HCT116 (cell line): ENCODE results near the gene PGBD1. TPM values are rescaled to one million over a fixed set of nuclear protein-coding genes. Genes with fewer than 3 reads are reported as not detected.

ENCODE experiments used
- ATAC-seq: fragments of 200-7000 bp; cut with Tn5 transposase; 2 replicates; pipeline ENCODE4 v1.9.1; 2020; ENCODE audit warnings: mild to moderate bottlenecking, moderate library complexity
- BruUV-seq: library from RNA; stranded (reverse); fragments of 400-500 nt; replicated peaks from 2 replicates; lab custom pipeline; 2021; lab: Mats Ljungman, UMichigan
- CTCF ChIA-PET: fragments of 300-600 bp; sonication (Branson Sonifier 250); formaldehyde crosslinking; loops from one replicate; lab custom pipeline; 2021; ENCODE audit warnings: antibody characterized with exemption; lab: Charles Lee
- POLR2A ChIA-PET: fragments of 300-600, 350-600 bp; sonication (Branson Sonifier 250); formaldehyde crosslinking; loops from one replicate; lab custom pipeline; 2021; ENCODE audit warnings: antibody characterized with exemption; lab: Charles Lee
- RAD21 ChIA-PET, 2 experiments: fragments of 300-600 bp; sonication (Branson Sonifier 250); formaldehyde crosslinking; loops; one replicate each; lab custom pipeline; 2023; ENCODE audit warnings: low total read pairs in 2 of 2; ENCODE audit not compliant: uncharacterized antibody in 2 of 2, unreplicated experiment in 2 of 2, low non-redundant PET in 1 of 2; lab: Charles Lee
- DNase-seq: peaks from one replicate; pipeline ENCODE4 v3.0.0-alpha.2; 2010; ENCODE audit warnings: low read depth, low spot score
- H2AFZ ChIP-seq: fragments of 200-600 bp; shearing (Covaris generic), sonication (generic); 2 replicates; pipeline ENCODE4 v1.6.1; 2017; ENCODE audit warnings: low read depth, mixed run types, mixed read lengths, antibody characterized with exemption, low read length; ENCODE audit not compliant: poor library complexity, severe bottlenecking
- H3K27ac ChIP-seq: 2 replicates; pipeline ENCODE4 v1.5.1; 2012; ENCODE audit warnings: low read depth, low read length
- H3K27me3 ChIP-seq: fragments of 200-600 bp; sonication (generic); 2 replicates; pipeline ENCODE4 v1.6.1; 2016; ENCODE audit warnings: mixed run types, low read length, mixed read lengths; ENCODE audit not compliant: insufficient read depth
- H3K36me3 ChIP-seq, 2 experiments: fragments of 200-500 bp in 1 of 2; fragments of 200-600 bp in 1 of 2; sonication (Bioruptor generic) in 1 of 2; sonication (generic) in 1 of 2; 2 replicates each; pipeline versions ENCODE4 v1.5.1 to v1.6.1; 2014 to 2016; ENCODE audit warnings: low read length in 2 of 2, inconsistent platforms in 1 of 2, mixed read lengths in 1 of 2, mixed run types in 1 of 2; ENCODE audit not compliant: insufficient read depth in 2 of 2, control insufficient read depth in 1 of 2
- H3K4me1 ChIP-seq, 2 experiments: fragments of 200-600 bp in 1 of 2; sonication (generic) in 1 of 2; 2 replicates each; pipeline versions ENCODE4 v1.5.1 to v1.6.1; 2012 to 2017; ENCODE audit warnings: low read length in 2 of 2, inconsistent platforms in 1 of 2, mild to moderate bottlenecking in 1 of 2, mixed read lengths in 1 of 2, mixed run types in 1 of 2, moderate library complexity in 1 of 2; ENCODE audit not compliant: insufficient read depth in 2 of 2, control insufficient read depth in 1 of 2
- H3K4me2 ChIP-seq: fragments of 200-600 bp; sonication (generic); 2 replicates; pipeline ENCODE4 v1.6.1; 2017; ENCODE audit warnings: mixed run types, low read length, mixed read lengths
- H3K4me3 ChIP-seq, 2 experiments: fragments of 200-600 bp in 1 of 2; sonication (generic) in 1 of 2; replicated peaks in 1 of 2; 2 replicates each; pipeline ENCODE4 v1.5.1; 2011 to 2016; ENCODE audit warnings: low read length in 2 of 2, control low read depth in 1 of 2, low read depth in 1 of 2, mild to moderate bottlenecking in 1 of 2, mixed read lengths in 1 of 2, mixed run types in 1 of 2
- H3K79me2 ChIP-seq: fragments of 200-600 bp; sonication (generic); 2 replicates; pipeline ENCODE4 v1.6.1; 2017; ENCODE audit warnings: mild to moderate bottlenecking, mixed run types, low read length, moderate library complexity, mixed read lengths; ENCODE audit not compliant: insufficient read depth
- H3K9ac ChIP-seq: fragments of 200-600 bp; sonication (generic); 2 replicates; pipeline ENCODE4 v1.6.1; 2016; ENCODE audit warnings: low read length, mixed read lengths
- H3K9me2 ChIP-seq: fragments of 200-600 bp; sonication (generic), shearing (Covaris generic); 2 replicates; pipeline ENCODE4 v1.6.1; 2017; ENCODE audit warnings: mixed run types, mild to moderate bottlenecking, moderate library complexity; ENCODE audit not compliant: insufficient read depth
- H3K9me3 ChIP-seq, 2 experiments: fragments of 200-500 bp in 1 of 2; fragments of 200-600 bp in 1 of 2; sonication (Bioruptor generic) in 1 of 2; sonication (generic) in 1 of 2; 2 replicates each; pipeline ENCODE4 v1.6.1; 2014 to 2017; ENCODE audit warnings: low read length in 2 of 2, mixed read lengths in 2 of 2, inconsistent platforms in 1 of 2, low read depth in 1 of 2, mild to moderate bottlenecking in 1 of 2, mixed run types in 1 of 2, moderate library complexity in 1 of 2; ENCODE audit not compliant: control insufficient read depth in 1 of 2, insufficient read depth in 1 of 2
- H4K20me1 ChIP-seq: fragments of 200-600 bp; sonication (generic), shearing (Covaris generic); 2 replicates; pipeline ENCODE4 v1.6.1; 2017; ENCODE audit warnings: mixed run types, mild to moderate bottlenecking, moderate library complexity; ENCODE audit not compliant: insufficient read depth
- CBX3 ChIP-seq: IDR thresholded peaks from 2 replicates; pipeline ENCODE4 v1.6.1; 2012; ENCODE audit warnings: low read depth
- CEBPB ChIP-seq: IDR thresholded peaks from 2 replicates; pipeline ENCODE4 v1.6.1; 2012; ENCODE audit warnings: low read depth
- CTCF ChIP-seq, 3 experiments: fragments of 200-600 bp in 1 of 3; sonication (generic) in 1 of 3; IDR thresholded peaks in 2 of 3; conservative IDR thresholded peaks in 1 of 3; 2 replicates each; pipeline ENCODE4 v1.5.1; 2012 to 2017; ENCODE audit warnings: low read depth in 2 of 3, low read length in 2 of 3, antibody characterized with exemption in 1 of 3, borderline replicate concordance in 1 of 3, control low read depth in 1 of 3, mild to moderate bottlenecking in 1 of 3, mixed read lengths in 1 of 3, mixed run types in 1 of 3, moderate library complexity in 1 of 3; ENCODE audit not compliant: insufficient read depth in 1 of 3
- EGR1 ChIP-seq: IDR thresholded peaks from 2 replicates; pipeline ENCODE4 v1.6.1; 2012; ENCODE audit warnings: low read depth
- ELF1 ChIP-seq: IDR thresholded peaks from 2 replicates; pipeline ENCODE4 v1.6.1; 2012; ENCODE audit warnings: low read depth, borderline replicate concordance
- EZH2 ChIP-seq: fragments of 200-600 bp; sonication (generic); IDR thresholded peaks from 2 replicates; pipeline ENCODE4 v1.6.1; 2017; ENCODE audit warnings: antibody characterized with exemption, mixed run types
- JUND ChIP-seq: IDR thresholded peaks from 2 replicates; pipeline ENCODE4 v1.6.1; 2012
- POLR2A ChIP-seq: IDR thresholded peaks from 2 replicates; pipeline ENCODE4 v1.7.0; 2011; ENCODE audit warnings: borderline replicate concordance; ENCODE audit not compliant: insufficient read depth, insufficient read length; ENCODE audit errors: extremely low read depth
- RAD21 ChIP-seq: IDR thresholded peaks from 2 replicates; pipeline ENCODE4 v1.6.1; 2012; ENCODE audit warnings: low read depth, mild to moderate bottlenecking
- SIN3A ChIP-seq: IDR thresholded peaks from 2 replicates; pipeline ENCODE4 v1.6.1; 2012; ENCODE audit warnings: low read depth
- SP1 ChIP-seq: IDR thresholded peaks from 2 replicates; pipeline ENCODE4 v1.6.1; 2012; ENCODE audit warnings: low read depth
- SRF ChIP-seq: IDR thresholded peaks from 2 replicates; pipeline ENCODE4 v1.6.1; 2012; ENCODE audit warnings: low read depth
- TCF7L2 ChIP-seq: IDR thresholded peaks from 2 replicates; pipeline ENCODE4 v1.7.0; 2011; ENCODE audit warnings: borderline replicate concordance, inconsistent platforms; ENCODE audit not compliant: insufficient read depth, insufficient read length; ENCODE audit errors: extremely low read depth
- YY1 ChIP-seq: IDR thresholded peaks from 2 replicates; pipeline ENCODE4 v1.6.1; 2011; ENCODE audit warnings: low read length, low read depth, moderate library complexity, mild to moderate bottlenecking; ENCODE audit not compliant: insufficient replicate concordance; ENCODE audit errors: extremely low read depth
- ZFX ChIP-seq: fragments of 450-650 bp; IDR thresholded peaks from 2 replicates; pipeline ENCODE4 v1.6.1; 2017
- ZNF274 ChIP-seq: fragments of 200-500 bp; sonication (Bioruptor generic); IDR thresholded peaks from 2 replicates; pipeline ENCODE4 v1.6.1; 2014; ENCODE audit warnings: mild to moderate bottlenecking, low read depth, low read length, inconsistent platforms
- intact Hi-C: fragments of 100-400 bp; cut with micrococcal nuclease; formaldehyde crosslinking; loops from 2 replicates; pipeline ENCODE4 v1.10.0; 2022
- total RNA-seq: library from RNA; stranded (reverse); gene quantifications from one replicate; pipeline ENCODE4 v1.2.1, GENCODE V29; 2021; ENCODE audit not compliant: unreplicated experiment
- TF ChIP-seq, protein P1 (sequence below): IDR thresholded peaks from 2 replicates; pipeline ENCODE4 v1.6.1; 2011; ENCODE audit warnings: mild to moderate bottlenecking, low read length, moderate library complexity; ENCODE audit not compliant: insufficient replicate concordance; ENCODE audit errors: extremely low read depth
- TF ChIP-seq, protein P2 (sequence below): IDR thresholded peaks from 2 replicates; pipeline ENCODE4 v1.6.1; 2012
- TF ChIP-seq, protein P3 (sequence below): IDR thresholded peaks from 2 replicates; pipeline ENCODE4 v1.6.1; 2012

PGBD1 gene
- total RNA-seq, 1 experiment from 2014 or later = 3.6 TPM

DNA sequence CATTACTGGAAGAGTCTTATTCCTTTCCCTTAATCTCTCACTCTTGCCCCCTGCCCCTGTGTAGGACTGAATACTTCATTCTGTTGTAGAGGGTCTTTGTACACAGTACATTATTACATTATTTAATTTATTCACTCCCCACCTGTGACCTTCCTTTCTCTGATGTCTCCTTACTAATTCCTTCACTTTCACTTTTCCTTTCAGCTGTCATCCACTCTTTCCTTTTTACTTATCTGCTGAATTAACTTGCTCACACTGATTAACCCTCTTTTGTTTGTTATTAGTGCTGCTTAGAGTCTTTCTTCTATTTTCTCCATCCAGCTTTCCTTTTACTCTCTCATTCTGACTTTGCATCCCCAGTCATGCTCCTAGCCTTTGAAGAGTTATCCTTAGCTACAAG lies 6.5 kb upstream of the PGBD1 start:
- H3K9ac ChIP-seq = no peak overlapping the region
- BruUV-seq = no TSS peak
- H4K20me1 ChIP-seq = no peaks in the 10 kb centered on the region
- POLR2A ChIA-PET = no interaction called here
- H3K79me2 ChIP-seq = peaks cover 4% of the 10 kb centered on the region; the same call in 1 of the 2 replicates
- RAD21 ChIA-PET = no interaction called here
- H3K27ac ChIP-seq = no peak overlapping the region
- no peak overlapping the region for H3K4me3 ChIP-seq
- H3K4me1 ChIP-seq = peaks cover 0 to 4% of the 10 kb centered on the region in 2 experiments; a peak in 3 of 4 replicates
- DNase-seq = no peak
- intact Hi-C loops = no loop called here
- no peaks in the 10 kb centered on the region for H3K27me3 ChIP-seq
- no peaks in the 10 kb centered on the region for H3K9me3 ChIP-seq
- ATAC-seq = no peak
- H3K36me3 ChIP-seq = peaks cover 20 to 23% of the 10 kb centered on the region in 2 experiments; a peak in 2 of 4 replicates
- no peak overlapping the region for H2AFZ ChIP-seq
- H3K4me2 ChIP-seq = no peak overlapping the region
- TF ChIP-seq EGR1 = no peak
- H3K9me2 ChIP-seq = no peaks in the 10 kb centered on the region
- CTCF ChIA-PET = no interaction called here

- no peaks in the 10 kb centered on the region for H3K27me3 ChIP-seq
- H3K9ac ChIP-seq = no peak overlapping the region
- BruUV-seq = no TSS peak
- H3K9me2 ChIP-seq = no peaks in the 10 kb centered on the region
- no peak overlapping the region for H3K27ac ChIP-seq
- H3K9me3 ChIP-seq = no peaks in the 10 kb centered on the region
- H3K4me1 ChIP-seq = no peaks in the 10 kb centered on the region
- H3K4me2 ChIP-seq = no peak overlapping the region
- DNase-seq = no peak
- RAD21 ChIA-PET = no interaction called here
- ATAC-seq = no peak
- CTCF ChIA-PET = no interaction called here
- H4K20me1 ChIP-seq = no peaks in the 10 kb centered on the region
- H3K4me3 ChIP-seq = no peak overlapping the region
- H3K79me2 ChIP-seq = no peaks in the 10 kb centered on the region
- POLR2A ChIA-PET = no interaction called here
- H2AFZ ChIP-seq = no peak overlapping the region
- intact Hi-C loops = no loop called here
- peaks cover 16 to 20% of the 10 kb centered on the region in 2 experiments; a peak in 2 of 4 replicates for H3K36me3 ChIP-seq
- TF ChIP-seq JUND (no peak), SIN3A (no peak), ELF1 (no peak), SP1 (no peak), EGR1 (no peak), YY1 (no peak), TCF7L2 (no peak), CEBPB (no peak), CBX3 (no peak), ZNF274 (no peak), RAD21 (no peak), SRF (no peak), CTCF (IDR thresholded peaks at IDR 0.05 in 2 of 3, conservative IDR thresholded peaks at IDR 0.05 in 1 of 3; ENCODE audit: borderline replicate concordance in 1 of 3, insufficient read depth in 1 of 3, low read depth in 2 of 3, low read length in 2 of 3) (no peak), EZH2 (no peak), POLR2A (no peak), ZFX (no peak)
- TF ChIP-seq, protein P1, sequence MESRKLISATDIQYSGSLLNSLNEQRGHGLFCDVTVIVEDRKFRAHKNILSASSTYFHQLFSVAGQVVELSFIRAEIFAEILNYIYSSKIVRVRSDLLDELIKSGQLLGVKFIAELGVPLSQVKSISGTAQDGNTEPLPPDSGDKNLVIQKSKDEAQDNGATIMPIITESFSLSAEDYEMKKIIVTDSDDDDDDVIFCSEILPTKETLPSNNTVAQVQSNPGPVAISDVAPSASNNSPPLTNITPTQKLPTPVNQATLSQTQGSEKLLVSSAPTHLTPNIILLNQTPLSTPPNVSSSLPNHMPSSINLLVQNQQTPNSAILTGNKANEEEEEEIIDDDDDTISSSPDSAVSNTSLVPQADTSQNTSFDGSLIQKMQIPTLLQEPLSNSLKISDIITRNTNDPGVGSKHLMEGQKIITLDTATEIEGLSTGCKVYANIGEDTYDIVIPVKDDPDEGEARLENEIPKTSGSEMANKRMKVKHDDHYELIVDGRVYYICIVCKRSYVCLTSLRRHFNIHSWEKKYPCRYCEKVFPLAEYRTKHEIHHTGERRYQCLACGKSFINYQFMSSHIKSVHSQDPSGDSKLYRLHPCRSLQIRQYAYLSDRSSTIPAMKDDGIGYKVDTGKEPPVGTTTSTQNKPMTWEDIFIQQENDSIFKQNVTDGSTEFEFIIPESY = no peak
- TF ChIP-seq, protein P2, sequence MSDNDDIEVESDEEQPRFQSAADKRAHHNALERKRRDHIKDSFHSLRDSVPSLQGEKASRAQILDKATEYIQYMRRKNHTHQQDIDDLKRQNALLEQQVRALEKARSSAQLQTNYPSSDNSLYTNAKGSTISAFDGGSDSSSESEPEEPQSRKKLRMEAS = no peak
- TF ChIP-seq, protein P3, sequence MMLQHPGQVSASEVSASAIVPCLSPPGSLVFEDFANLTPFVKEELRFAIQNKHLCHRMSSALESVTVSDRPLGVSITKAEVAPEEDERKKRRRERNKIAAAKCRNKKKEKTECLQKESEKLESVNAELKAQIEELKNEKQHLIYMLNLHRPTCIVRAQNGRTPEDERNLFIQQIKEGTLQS = no peak
Measured at GRCh38 chr6:28277746-28278145, 3.6 kb upstream of the PGBD1 start.
